SK-N-SH (cell line): ENCODE data around the gene CD320. TPM values are rescaled to one million over a fixed set of nuclear protein-coding genes. Genes with fewer than 3 reads are reported as not detected.
A peak's percentile ranks its signal among the peaks of the same experiment; 100 is the strongest.
"Not testable (repeated sequence)": the region's sequence is repeated elsewhere in the genome, so short reads cannot be mapped to it uniquely, and the experiment has no call there.

Experiments used
- CTCF ChIA-PET: fragments of 300-600, 350-600 bp; formaldehyde crosslinking; extraction: SDS; loops from one replicate; lab custom pipeline; 2021; lab: Yijun Ruan, JAX
- POLR2A ChIA-PET: fragments of 350-600 bp; sonication (Branson Sonifier 250); formaldehyde crosslinking; extraction: SDS; loops from one replicate; lab custom pipeline; 2020; ENCODE audit warnings: antibody characterized with exemption, inconsistent platforms; lab: Yijun Ruan, JAX
- DNase-seq: peaks from one replicate; pipeline ENCODE4 v3.0.0; 2012
- H2AFZ ChIP-seq: fragments of 200-600 bp; sonication (generic); 2 replicates; pipeline ENCODE4 v1.8.1; 2016; ENCODE audit warnings: antibody characterized with exemption, mild to moderate bottlenecking, low read depth
- H3F3A ChIP-seq: fragments of 200-600 bp; sonication (generic); replicated peaks from 2 replicates; pipeline ENCODE3; 2016; ENCODE audit warnings: antibody characterized with exemption, mild to moderate bottlenecking; ENCODE audit not compliant: insufficient read depth
- H3K27ac ChIP-seq, 2 experiments: fragments of 200-500 bp in 1 of 2; fragments of 200-600 bp in 1 of 2; sonication (Bioruptor generic) in 1 of 2; sonication (generic), shearing (Covaris generic) in 1 of 2; 2 replicates each; pipeline versions ENCODE4 v1.5.1 to v1.6.1; 2014 to 2016; ENCODE audit warnings: low read depth in 2 of 2, inconsistent platforms in 1 of 2, low read length in 1 of 2, mild to moderate bottlenecking in 1 of 2, mixed read lengths in 1 of 2
- H3K27me3 ChIP-seq: fragments of 200-600 bp; sonication (generic), shearing (Covaris generic); 2 replicates; pipeline ENCODE4 v1.6.1; 2016; ENCODE audit warnings: mixed run types; ENCODE audit not compliant: insufficient read depth
- H3K36me3 ChIP-seq, 2 experiments: fragments of 200-500 bp in 1 of 2; fragments of 200-600 bp in 1 of 2; sonication (Bioruptor generic) in 1 of 2; sonication (generic) in 1 of 2; replicated peaks in 1 of 2; 2 replicates each; pipeline versions ENCODE3 to v1.5.1; 2014 to 2016; ENCODE audit warnings: low read length in 1 of 2, mild to moderate bottlenecking in 1 of 2; ENCODE audit not compliant: insufficient read depth in 2 of 2, control insufficient read depth in 1 of 2
- H3K4me1 ChIP-seq, 2 experiments: fragments of 200-500 bp in 1 of 2; fragments of 200-600 bp in 1 of 2; sonication (Bioruptor generic) in 1 of 2; sonication (generic), shearing (Covaris generic) in 1 of 2; 2 replicates each; pipeline versions ENCODE4 v1.5.1 to v1.6.1; 2014 to 2016; ENCODE audit warnings: low read depth in 1 of 2, low read length in 1 of 2, mixed run types in 1 of 2; ENCODE audit not compliant: insufficient read depth in 2 of 2, control insufficient read depth in 1 of 2
- H3K4me2 ChIP-seq: fragments of 200-600 bp; sonication (generic), shearing (Covaris generic); 2 replicates; pipeline ENCODE4 v1.6.1; 2017; ENCODE audit warnings: mixed run types
- H3K4me3 ChIP-seq, 2 experiments: fragments of 200-500 bp in 1 of 2; fragments of 200-600 bp in 1 of 2; sonication (Bioruptor generic) in 1 of 2; sonication (generic), shearing (Covaris generic) in 1 of 2; 2 replicates each; pipeline versions ENCODE4 v1.5.1 to v1.8.1; 2014 to 2016; ENCODE audit warnings: low read depth in 2 of 2, inconsistent platforms in 1 of 2, low read length in 1 of 2, mild to moderate bottlenecking in 1 of 2, mixed read lengths in 1 of 2, moderate library complexity in 1 of 2
- H3K79me2 ChIP-seq: fragments of 200-600 bp; sonication (generic); 2 replicates; pipeline ENCODE4 v1.8.1; 2017; ENCODE audit warnings: mild to moderate bottlenecking; ENCODE audit not compliant: insufficient read depth
- H3K9ac ChIP-seq: fragments of 200-600 bp; sonication (generic); 2 replicates; pipeline ENCODE4 v1.6.1; 2017; ENCODE audit warnings: mixed run types
- H3K9me2 ChIP-seq: fragments of 200-600 bp; sonication (generic); 2 replicates; pipeline ENCODE4 v1.6.1; 2017; ENCODE audit warnings: mixed run types
- H3K9me3 ChIP-seq: fragments of 200-600 bp; sonication (generic); 2 replicates; pipeline ENCODE4 v1.6.1; 2017; ENCODE audit warnings: mixed run types, mild to moderate bottlenecking, moderate library complexity
- H4K20me1 ChIP-seq: fragments of 200-600 bp; sonication (generic); 2 replicates; pipeline ENCODE4 v1.6.1; 2017; ENCODE audit warnings: mild to moderate bottlenecking, mixed run types; ENCODE audit not compliant: insufficient read depth
- CHD2 ChIP-seq: fragments of 150-350 bp; IDR thresholded peaks from 2 replicates; pipeline ENCODE4 v1.6.1; 2018; ENCODE audit warnings: low read length; ENCODE audit not compliant: partially characterized antibody
- GATA2 ChIP-seq: sonication (generic); formaldehyde crosslinking; IDR thresholded peaks from 2 replicates; pipeline ENCODE4 v1.5.0; 2020; ENCODE audit warnings: mild to moderate bottlenecking, missing genetic modification reagents
- MEF2A ChIP-seq: IDR thresholded peaks from 2 replicates; pipeline ENCODE4 v1.4.0; 2012; ENCODE audit warnings: low read depth, borderline replicate concordance
- MXI1 ChIP-seq: IDR thresholded peaks from 2 replicates; pipeline ENCODE4 v1.6.1; 2012; ENCODE audit warnings: mild to moderate bottlenecking, low read depth, low read length, improper control_type of control experiment
- NFIC ChIP-seq: IDR thresholded peaks from 2 replicates; pipeline ENCODE4 v1.4.0; 2012; ENCODE audit warnings: borderline replicate concordance
- NRF1 ChIP-seq: IDR thresholded peaks from 2 replicates; pipeline ENCODE4 v1.6.1; 2012; ENCODE audit warnings: low read depth, mild to moderate bottlenecking, low read length
- POLR2AphosphoS5 ChIP-seq: IDR thresholded peaks from 2 replicates; pipeline ENCODE4 v1.6.1; 2012; ENCODE audit warnings: low read depth, low read length
- RCOR1 ChIP-seq: fragments of 150-350 bp; IDR thresholded peaks from 2 replicates; pipeline ENCODE4 v1.6.1; 2017; ENCODE audit warnings: antibody characterized with exemption, low read length
- RXRA ChIP-seq: IDR thresholded peaks from 2 replicates; pipeline ENCODE4 v1.4.0; 2012; ENCODE audit warnings: low read depth, mild to moderate bottlenecking, borderline replicate concordance
- SIN3A ChIP-seq: IDR thresholded peaks from 2 replicates; pipeline ENCODE4 v1.6.1; 2012; ENCODE audit warnings: low read depth, mild to moderate bottlenecking, low read length, moderate library complexity, borderline replicate concordance
- SMC3 ChIP-seq: IDR thresholded peaks from 2 replicates; pipeline ENCODE4 v1.6.1; 2012; ENCODE audit warnings: low read depth, low read length, improper control_type of control experiment
- TCF12 ChIP-seq: IDR thresholded peaks from 2 replicates; pipeline ENCODE4 v1.4.0; 2012
- TEAD4 ChIP-seq: IDR thresholded peaks from 2 replicates; pipeline ENCODE4 v1.4.0; 2012; ENCODE audit warnings: mild to moderate bottlenecking, borderline replicate concordance; ENCODE audit not compliant: insufficient read depth
- YY1 ChIP-seq: IDR thresholded peaks from 2 replicates; pipeline ENCODE4 v1.4.0; 2012; ENCODE audit warnings: low read depth, mild to moderate bottlenecking
- WGBS: methylation state at CpG from one replicate; pipeline ENCODE4 v1.1.6; 2017; ENCODE audit warnings: low lambda C conversion rate; 5-methylcytosine and 5-hydroxymethylcytosine counted together
- polyA plus RNA-seq, 3 experiments: library from polyadenylated mRNA; depleted of rRNA; stranded (reverse); fragments of >200 nt; gene quantifications; 2 replicates each; pipeline ENCODE4 v1.2.3, GENCODE V29; 2012
- TF ChIP-seq, protein P1 (sequence below): IDR thresholded peaks from 2 replicates; pipeline ENCODE4 v1.6.1; 2012; ENCODE audit warnings: mild to moderate bottlenecking, low read depth, low read length, moderate library complexity
- TF ChIP-seq, protein P2 (sequence below): IDR thresholded peaks from 2 replicates; pipeline ENCODE4 v1.4.0; 2012; ENCODE audit warnings: low read depth

CD320 gene
- polyA plus RNA-seq, 1 of the 3 experiments (the other 2 are of a cell fraction) = 129 TPM

DNA sequence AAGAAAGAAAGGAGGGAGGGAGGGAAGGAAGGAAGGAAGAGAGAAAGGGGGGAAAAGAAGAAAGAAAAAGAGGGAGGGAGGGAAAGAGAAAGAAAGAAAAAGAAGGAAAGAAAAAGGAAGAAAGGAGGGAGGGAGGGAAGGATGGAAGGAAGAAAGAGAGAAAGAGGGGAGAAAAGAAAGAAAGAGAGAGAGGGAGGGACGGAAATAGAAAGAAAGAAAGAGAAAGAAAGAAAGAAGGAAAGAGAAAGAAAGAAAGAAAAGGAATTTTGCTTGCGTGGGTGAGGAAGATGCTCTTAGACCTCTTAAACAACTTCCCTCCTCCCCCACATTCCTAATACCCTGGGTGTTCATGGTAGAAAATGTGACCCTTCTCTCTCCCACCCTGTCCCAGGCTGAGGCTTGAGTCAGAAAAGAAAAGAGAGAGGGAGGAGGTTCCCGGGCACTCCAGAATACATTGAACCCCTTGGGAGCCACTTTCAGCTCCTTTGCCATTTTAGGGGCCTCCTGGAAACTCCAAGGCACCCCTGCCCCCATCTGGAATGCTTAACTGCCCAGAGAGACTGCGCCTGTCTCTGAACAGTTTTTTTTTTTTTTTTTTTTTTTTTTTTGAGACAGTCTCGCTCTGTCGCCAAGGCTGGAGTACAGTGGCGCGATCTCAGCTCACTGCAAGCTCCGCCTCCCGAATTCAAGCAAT is 44.1 kb upstream of the CD320 start:
- H3K4me3 ChIP-seq = no peak overlapping the region; a peak in 1 of 4 replicates
- DNase-seq = no peak
- H3K4me1 ChIP-seq = peaks cover 0 to 12% of the 10 kb centered on the region in 2 experiments; a peak in 2 of 4 replicates
- TF ChIP-seq YY1 (no peak), SIN3A (no peak), MXI1 (no peak), GATA2 (CRISPR knock-in tag) (no peak), NRF1 (no peak)
- POLR2A ChIA-PET = no interaction called here
- H3K9me3 ChIP-seq = no peaks in the 10 kb centered on the region
- H3K27me3 ChIP-seq = no peaks in the 10 kb centered on the region
- H3K4me2 ChIP-seq = peak overlapping the region; percentile 71
- WGBS = 17% methylated on average over 10 of the region's 10 CpGs
- H3K9ac ChIP-seq = no peak overlapping the region
- no peak overlapping the region for H3K27ac ChIP-seq
- CTCF ChIA-PET = interaction anchor here (1.3 to 3.8 kb wide), 11 partner anchors 10 to 229 kb away, joined by 3 to 78 read pairs (median 25); partner anchors contain the start of genes KANK3, MARCHF2 and RAB11B
- H3F3A ChIP-seq = peaks cover 36% of the 10 kb centered on the region
- no peaks in the 10 kb centered on the region for H3K9me2 ChIP-seq
- H4K20me1 ChIP-seq = no peaks in the 10 kb centered on the region
- H3K36me3 ChIP-seq = no peaks in the 10 kb centered on the region
- peaks cover 5% of the 10 kb centered on the region; the same call in 1 of the 2 replicates for H3K79me2 ChIP-seq
- peak overlapping the region; percentile 56; the same call in 1 of the 2 replicates for H2AFZ ChIP-seq

DNA sequence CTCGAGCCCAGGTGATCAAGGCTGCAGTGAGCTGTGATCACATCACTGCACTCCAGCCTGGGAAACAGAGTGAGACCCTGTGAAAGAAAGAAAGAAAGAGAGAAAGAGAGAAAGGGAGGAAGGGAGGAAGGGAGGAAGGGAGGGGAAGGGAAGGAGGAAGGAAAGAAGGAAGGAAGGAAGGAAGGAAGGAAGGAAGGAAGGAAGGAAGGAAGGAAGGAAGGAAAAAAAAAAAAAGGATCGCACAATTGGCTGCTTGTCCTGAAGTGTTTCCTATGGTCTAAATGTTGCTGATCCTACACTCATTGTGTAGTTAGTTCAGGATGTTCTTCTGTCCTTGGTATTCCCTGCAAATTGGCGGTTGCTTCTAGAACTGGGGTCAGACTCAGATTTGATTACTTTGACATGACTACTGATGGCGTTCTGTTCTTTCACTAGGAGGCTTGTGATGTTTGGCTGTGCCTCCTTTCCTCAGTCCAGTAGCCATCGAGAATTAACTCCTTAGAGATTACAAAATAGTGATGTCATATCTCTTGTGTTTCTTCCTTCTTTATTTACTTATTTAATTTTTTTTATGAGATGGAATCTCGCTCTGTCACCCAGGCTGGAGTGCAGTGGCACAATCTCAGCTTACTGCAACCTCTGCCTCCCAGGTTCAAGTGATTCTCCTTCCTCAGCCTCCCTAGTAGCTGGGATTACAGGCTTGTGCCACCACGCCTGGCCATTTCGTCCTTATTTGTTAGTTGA is 41.6 kb upstream of the CD320 start:
- H3K4me2 ChIP-seq, H3K36me3 ChIP-seq, H3K79me2 ChIP-seq, H3K4me1 ChIP-seq, H3K4me3 ChIP-seq, H4K20me1 ChIP-seq, H3K9ac ChIP-seq, H2AFZ ChIP-seq, H3K9me3 ChIP-seq, H3K9me2 ChIP-seq, DNase-seq, POLR2A ChIA-PET, H3K27me3 ChIP-seq, H3K27ac ChIP-seq: not testable (repeated sequence)
- 69% methylated on average over 8 of the region's 8 CpGs for WGBS
- peaks cover 14% of the 10 kb centered on the region for H3F3A ChIP-seq
- CTCF ChIA-PET = interaction anchor here (0.8 to 1.8 kb wide), 3 partner anchors 10 to 48 kb away, joined by 3 to 5 read pairs (median 3); no protein-coding TSS in a partner anchor

DNA sequence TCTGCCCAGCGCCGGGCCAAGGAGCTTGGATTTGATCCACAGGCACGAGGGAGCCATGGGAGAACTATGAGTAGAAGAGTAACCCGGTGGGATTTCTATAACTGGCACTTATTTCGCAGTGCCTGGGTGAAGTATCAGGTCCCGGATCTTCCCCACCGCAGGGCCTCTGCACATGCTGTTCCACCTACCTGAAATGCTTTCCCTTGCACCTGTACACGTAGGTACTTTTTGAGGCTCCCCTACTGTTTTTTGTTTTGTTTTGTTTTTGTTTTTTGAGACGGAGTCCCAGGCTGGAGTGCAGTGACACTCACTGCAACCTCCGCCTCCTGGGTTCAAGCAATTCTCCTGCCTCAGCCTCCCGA is 35.3 kb upstream of the CD320 start:
- no peaks in the 10 kb centered on the region for H3K9me3 ChIP-seq
- TF ChIP-seq NRF1 = no peak
- TF ChIP-seq SIN3A = no peak
- TF ChIP-seq RCOR1 = no peak
- TF ChIP-seq POLR2AphosphoS5 = no peak
- no peak for TF ChIP-seq TEAD4
- TF ChIP-seq CHD2 = no peak
- TF ChIP-seq RXRA = no peak
- TF ChIP-seq, protein P1, sequence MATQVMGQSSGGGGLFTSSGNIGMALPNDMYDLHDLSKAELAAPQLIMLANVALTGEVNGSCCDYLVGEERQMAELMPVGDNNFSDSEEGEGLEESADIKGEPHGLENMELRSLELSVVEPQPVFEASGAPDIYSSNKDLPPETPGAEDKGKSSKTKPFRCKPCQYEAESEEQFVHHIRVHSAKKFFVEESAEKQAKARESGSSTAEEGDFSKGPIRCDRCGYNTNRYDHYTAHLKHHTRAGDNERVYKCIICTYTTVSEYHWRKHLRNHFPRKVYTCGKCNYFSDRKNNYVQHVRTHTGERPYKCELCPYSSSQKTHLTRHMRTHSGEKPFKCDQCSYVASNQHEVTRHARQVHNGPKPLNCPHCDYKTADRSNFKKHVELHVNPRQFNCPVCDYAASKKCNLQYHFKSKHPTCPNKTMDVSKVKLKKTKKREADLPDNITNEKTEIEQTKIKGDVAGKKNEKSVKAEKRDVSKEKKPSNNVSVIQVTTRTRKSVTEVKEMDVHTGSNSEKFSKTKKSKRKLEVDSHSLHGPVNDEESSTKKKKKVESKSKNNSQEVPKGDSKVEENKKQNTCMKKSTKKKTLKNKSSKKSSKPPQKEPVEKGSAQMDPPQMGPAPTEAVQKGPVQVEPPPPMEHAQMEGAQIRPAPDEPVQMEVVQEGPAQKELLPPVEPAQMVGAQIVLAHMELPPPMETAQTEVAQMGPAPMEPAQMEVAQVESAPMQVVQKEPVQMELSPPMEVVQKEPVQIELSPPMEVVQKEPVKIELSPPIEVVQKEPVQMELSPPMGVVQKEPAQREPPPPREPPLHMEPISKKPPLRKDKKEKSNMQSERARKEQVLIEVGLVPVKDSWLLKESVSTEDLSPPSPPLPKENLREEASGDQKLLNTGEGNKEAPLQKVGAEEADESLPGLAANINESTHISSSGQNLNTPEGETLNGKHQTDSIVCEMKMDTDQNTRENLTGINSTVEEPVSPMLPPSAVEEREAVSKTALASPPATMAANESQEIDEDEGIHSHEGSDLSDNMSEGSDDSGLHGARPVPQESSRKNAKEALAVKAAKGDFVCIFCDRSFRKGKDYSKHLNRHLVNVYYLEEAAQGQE = no peak
- no peak for TF ChIP-seq NFIC
- TF ChIP-seq, protein P2, sequence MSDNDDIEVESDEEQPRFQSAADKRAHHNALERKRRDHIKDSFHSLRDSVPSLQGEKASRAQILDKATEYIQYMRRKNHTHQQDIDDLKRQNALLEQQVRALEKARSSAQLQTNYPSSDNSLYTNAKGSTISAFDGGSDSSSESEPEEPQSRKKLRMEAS = no peak
- TF ChIP-seq SMC3 = no peak
- TF ChIP-seq MEF2A = no peak
- no peak for TF ChIP-seq MXI1
- no peak for TF ChIP-seq TCF12
- no peak overlapping the region for H3K27ac ChIP-seq
- no peaks in the 10 kb centered on the region; a peak in 1 of 4 replicates for H3K4me1 ChIP-seq
- H3F3A ChIP-seq = peaks cover 3% of the 10 kb centered on the region
- H3K4me2 ChIP-seq = 0 out of 2 replicates have a peak overlapping the region, but pooled peaks have one; percentile 37
- H2AFZ ChIP-seq = peak overlapping the region; percentile 68; the same call in 1 of the 2 replicates
- ChIA-PET CTCF (interaction anchor here (1.4 to 6.5 kb wide), 5 partner anchors 9 to 237 kb away, joined by 4 to 61 read pairs (median 6); no protein-coding TSS in a partner anchor), POLR2A (no interaction called here)
- WGBS = 40% methylated on average over 11 of the region's 11 CpGs
- no peaks in the 10 kb centered on the region for H3K79me2 ChIP-seq
- no peaks in the 10 kb centered on the region for H3K9me2 ChIP-seq
- no peak overlapping the region for H3K9ac ChIP-seq
- no peaks in the 10 kb centered on the region for H3K36me3 ChIP-seq
- peak overlapping the region in 1 of 2 experiments; percentile 39; a peak in 1 of 4 replicates for H3K4me3 ChIP-seq
- DNase-seq = no peak
- H3K27me3 ChIP-seq = peaks cover under 1% of the 10 kb centered on the region; the same call in 1 of the 2 replicates
- no peaks in the 10 kb centered on the region for H4K20me1 ChIP-seq
